ENCODE results near the gene SYNPO2. TPM values are rescaled to one million over a fixed set of nuclear protein-coding genes. Genes with fewer than 3 reads are reported as not detected.
A peak's percentile ranks its signal among the peaks of the same experiment; 100 is the strongest.

Gene SYNPO2
- total RNA-seq, 2 experiments from 2014 or later, result 0.22 to 0.41 TPM

- H3K36me3 Mint-ChIP-seq (ENCODE audit: low read depth), result no peaks in the 10 kb centered on the region
- peaks cover 8% of the 10 kb centered on the region for H3K4me1 Mint-ChIP-seq (ENCODE audit: low read depth)
- H3K27ac Mint-ChIP-seq, result no peak overlapping the region
- Histone ChIP-seq H3K27me3 (ENCODE audit: control insufficient read depth in 1 of 2, insufficient read depth in 2 of 2, low read length in 2 of 2) (peaks cover 7 to 15% of the 10 kb centered on the region in 2 experiments), H3K4me1 (ENCODE audit: insufficient read depth, low read length) (peaks cover 5% of the 10 kb centered on the region), H3K27ac (ENCODE audit: low read depth in 1 of 2, low read length in 2 of 2) (no peak overlapping the region), H3K36me3 (ENCODE audit: insufficient read depth, low read length) (no peaks in the 10 kb centered on the region), H3K4me3 (ENCODE audit: low read length) (no peak overlapping the region), H3K9me3 (ENCODE audit: control insufficient read depth in 1 of 2, insufficient read depth in 1 of 2, low read length in 2 of 2) (no peaks in the 10 kb centered on the region)
- ChIA-PET POLR2A (no interaction called here), CTCF (no interaction called here)
- H3K9me3 Mint-ChIP-seq, result peaks cover under 1% of the 10 kb centered on the region
- peaks cover 23% of the 10 kb centered on the region for H3K27me3 Mint-ChIP-seq
- no peak for DNase-seq
- no peak overlapping the region for H3K4me3 Mint-ChIP-seq
- TF ChIP-seq CTCF (IDR thresholded peaks at IDR 0.05), result no peak
- no peak for ATAC-seq (ENCODE audit: poor library complexity)
- intact Hi-C loops (cut with DNase I, micrococcal nuclease), result no loop called here
These were observed 4.8 kb upstream of the SYNPO2 start for GRCh38 chr4:118883861-118884260.

DNA sequence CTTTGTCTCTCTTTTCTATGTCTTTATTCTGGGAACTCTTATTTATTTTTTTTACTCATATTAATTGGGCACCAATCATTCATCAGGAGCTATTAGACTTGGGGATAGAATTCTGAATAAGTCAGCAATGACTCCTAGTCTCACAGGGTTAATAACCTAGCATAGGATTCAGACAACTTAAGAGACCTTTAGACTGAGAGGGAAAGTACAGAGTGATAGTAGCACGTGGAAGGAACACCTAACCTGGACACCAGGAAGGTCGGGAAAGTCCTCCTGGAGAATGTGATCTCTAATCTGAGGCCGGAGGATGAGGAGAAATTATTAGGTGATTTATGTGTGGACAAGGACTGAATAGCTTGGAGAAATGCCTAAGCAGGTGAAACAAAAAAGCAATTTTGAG is 3.9 kb upstream of the SYNPO2 start:
- no peak overlapping the region for H3K27ac Mint-ChIP-seq
- CTCF ChIA-PET, result no interaction called here

DNA sequence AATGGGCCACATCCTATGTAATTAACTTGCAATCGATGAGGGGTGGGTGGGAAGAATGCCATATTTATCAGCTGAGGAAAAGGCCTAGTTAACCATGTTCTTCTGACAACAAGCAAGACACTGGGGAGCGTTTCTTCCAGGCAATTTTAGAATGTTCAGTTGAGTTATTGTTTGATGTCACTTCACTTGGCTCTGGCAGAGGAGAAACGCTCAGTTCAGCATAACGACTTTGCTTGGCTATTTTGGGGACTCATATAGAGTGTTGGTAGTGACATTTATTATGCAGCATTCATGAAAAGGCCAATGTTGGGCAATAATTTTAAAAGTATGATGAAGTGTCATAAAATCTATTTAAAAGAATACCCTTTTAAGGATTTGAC is 648 bp downstream of the SYNPO2 start:
- ATAC-seq (ENCODE audit: poor library complexity), result no peak

More for the DNA sequence above, 3.9 kb upstream of the SYNPO2 start:
- ATAC-seq (ENCODE audit: poor library complexity), result no peak
- POLR2A ChIA-PET, result no interaction called here
- Mint-ChIP-seq H3K9me3 (no peaks in the 10 kb centered on the region), H3K4me1 (ENCODE audit: low read depth) (peaks cover 14% of the 10 kb centered on the region), H3K4me3 (no peak overlapping the region), H3K36me3 (ENCODE audit: low read depth) (no peaks in the 10 kb centered on the region), H3K27me3 (peaks cover 29% of the 10 kb centered on the region)
- Histone ChIP-seq H3K4me3 (ENCODE audit: low read length) (no peak overlapping the region), H3K36me3 (ENCODE audit: insufficient read depth, low read length) (no peaks in the 10 kb centered on the region), H3K9me3 (ENCODE audit: control insufficient read depth in 1 of 2, insufficient read depth in 1 of 2, low read length in 2 of 2) (no peaks in the 10 kb centered on the region), H3K27me3 (ENCODE audit: control insufficient read depth in 1 of 2, insufficient read depth in 2 of 2, low read length in 2 of 2) (peaks cover 13 to 24% of the 10 kb centered on the region in 2 experiments), H3K4me1 (ENCODE audit: insufficient read depth, low read length) (peaks cover 10% of the 10 kb centered on the region), H3K27ac (ENCODE audit: low read depth in 1 of 2, low read length in 2 of 2) (no peak overlapping the region)
- no peak for TF ChIP-seq CTCF (IDR thresholded peaks at IDR 0.05)
- DNase-seq, result no peak
- intact Hi-C loops (cut with DNase I, micrococcal nuclease), result no loop called here

More for the DNA sequence above, 648 bp downstream of the SYNPO2 start:
- Histone ChIP-seq H3K4me3 (ENCODE audit: low read length) (no peak overlapping the region), H3K36me3 (ENCODE audit: insufficient read depth, low read length) (no peaks in the 10 kb centered on the region), H3K4me1 (ENCODE audit: insufficient read depth, low read length) (peaks cover 10% of the 10 kb centered on the region), H3K9me3 (ENCODE audit: control insufficient read depth in 1 of 2, insufficient read depth in 1 of 2, low read length in 2 of 2) (no peaks in the 10 kb centered on the region), H3K27ac (ENCODE audit: low read depth in 1 of 2, low read length in 2 of 2) (no peak overlapping the region), H3K27me3 (ENCODE audit: control insufficient read depth in 1 of 2, insufficient read depth in 2 of 2, low read length in 2 of 2) (peaks cover 13 to 27% of the 10 kb centered on the region in 2 experiments)
- ChIA-PET CTCF (interaction anchor here (0.8 to 2.1 kb wide), 2 partner anchors 24 to 117 kb away, joined by 3 to 10 read pairs; no protein-coding TSS in a partner anchor), POLR2A (interaction anchor here (1.2 kb wide), 1 partner anchor 118 kb away, joined by 3 read pairs; no protein-coding TSS in a partner anchor)
- Mint-ChIP-seq H3K27ac (no peak overlapping the region), H3K4me1 (ENCODE audit: low read depth) (peaks cover 19% of the 10 kb centered on the region), H3K27me3 (peaks cover 43% of the 10 kb centered on the region), H3K36me3 (ENCODE audit: low read depth) (no peaks in the 10 kb centered on the region), H3K9me3 (no peaks in the 10 kb centered on the region), H3K4me3 (peak overlapping the region; percentile 42)
- intact Hi-C loops (cut with DNase I, micrococcal nuclease), result no loop called here
- no peak for TF ChIP-seq CTCF (IDR thresholded peaks at IDR 0.05)
- DNase-seq, result no peak
